A549 (cell line): Measurements from ENCODE around the gene ATP6AP1.

Source experiments
- HDAC2 ChIP-seq: fragments of 200-600 bp; sonication (generic); IDR thresholded peaks from 2 replicates; pipeline ENCODE4 v1.6.1; 2016
- JUN ChIP-seq, 2 experiments: fragments of >200 bp; sonication (Bioruptor Twin); formaldehyde crosslinking; IDR thresholded peaks; 2 replicates in 1 of 2; 3 replicates in 1 of 2; pipeline ENCODE4 v1.6.1; 2016 to 2017
- JUNB ChIP-seq: fragments of >200 bp; sonication (Bioruptor Twin); formaldehyde crosslinking; IDR thresholded peaks from 2 replicates; pipeline ENCODE4 v1.6.1; 2016
- MAZ ChIP-seq: fragments of 150-350 bp; IDR thresholded peaks from 2 replicates; pipeline ENCODE4 v1.6.1; 2014; ENCODE audit warnings: antibody characterized with exemption, low read depth, low read length, borderline replicate concordance
- MYC ChIP-seq: IDR thresholded peaks from 2 replicates; pipeline ENCODE4 v1.6.1; 2012; ENCODE audit warnings: mild to moderate bottlenecking, inconsistent platforms, low read length, improper control_type of control experiment, borderline replicate concordance
- PHF8 ChIP-seq: fragments of 200-600 bp; sonication (generic); IDR thresholded peaks from 2 replicates; pipeline ENCODE4 v1.6.1; 2016; ENCODE audit warnings: low read depth, mild to moderate bottlenecking, antibody characterized with exemption, moderate library complexity, borderline replicate concordance
- POLR2A ChIP-seq: IDR thresholded peaks from 2 replicates; pipeline ENCODE4 v1.6.1; 2012; ENCODE audit warnings: mild to moderate bottlenecking, low read length
- RAD21 ChIP-seq, 2 experiments: fragments of >200 bp in 1 of 2; sonication (Bioruptor Twin) in 1 of 2; formaldehyde crosslinking in 1 of 2; IDR thresholded peaks in 1 of 2; conservative IDR thresholded peaks in 1 of 2; 2 replicates in 1 of 2; 3 replicates in 1 of 2; pipeline ENCODE4 v1.6.1; 2012 to 2018; ENCODE audit warnings: inconsistent platforms in 1 of 2
- RFX5 ChIP-seq: fragments of 450-650 bp; IDR thresholded peaks from 2 replicates; pipeline ENCODE4 v1.7.1; 2014; ENCODE audit warnings: antibody characterized with exemption, mild to moderate bottlenecking, moderate library complexity
- ZFP36 ChIP-seq: fragments of 450-650 bp; IDR thresholded peaks from 2 replicates; pipeline ENCODE4 v1.6.1; 2014; ENCODE audit warnings: borderline replicate concordance; ENCODE audit not compliant: partially characterized antibody
- ZNF302 ChIP-seq: fragments of 250-450 bp; sonication (Bioruptor Pico); IDR thresholded peaks from 2 replicates; pipeline ENCODE4 v1.9.0; 2021; ENCODE audit warnings: inconsistent platforms, mild to moderate bottlenecking, moderate library complexity
- TF ChIP-seq, protein P1 (sequence below): IDR thresholded peaks from 2 replicates; pipeline ENCODE4 v1.6.1; 2012
- TF ChIP-seq, protein P2 (sequence below): fragments of >200 bp; sonication (Bioruptor Twin); formaldehyde crosslinking; IDR thresholded peaks from 3 replicates; pipeline ENCODE4 v1.5.1; 2016
- TF ChIP-seq, protein P3 (sequence below): fragments of 200-600 bp; sonication (generic); IDR thresholded peaks from 2 replicates; pipeline ENCODE4 v1.6.1; 2016; ENCODE audit warnings: antibody characterized with exemption, mild to moderate bottlenecking, moderate library complexity

DNA sequence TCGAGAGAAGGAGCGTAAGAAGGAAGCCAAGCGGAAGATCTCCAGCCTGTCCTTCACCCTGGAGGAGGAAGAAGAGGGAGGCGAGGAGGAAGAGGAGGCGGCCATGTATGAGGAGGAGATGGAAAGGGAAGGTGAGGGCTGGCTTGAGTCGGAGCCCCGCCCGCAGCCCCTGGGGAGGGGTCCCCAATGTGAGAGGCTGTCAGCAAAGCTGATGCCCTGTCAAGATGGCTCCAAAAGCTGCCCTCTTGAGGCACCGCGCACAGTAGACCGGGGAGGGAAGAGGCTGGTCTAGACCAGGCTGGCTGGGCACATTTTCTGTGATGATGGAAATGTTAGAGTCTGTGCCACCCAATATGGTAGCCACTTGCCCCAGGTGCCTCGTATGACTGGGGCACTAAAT lies 18.0 kb downstream of the ATP6AP1 start:
- TF ChIP-seq, protein P1, sequence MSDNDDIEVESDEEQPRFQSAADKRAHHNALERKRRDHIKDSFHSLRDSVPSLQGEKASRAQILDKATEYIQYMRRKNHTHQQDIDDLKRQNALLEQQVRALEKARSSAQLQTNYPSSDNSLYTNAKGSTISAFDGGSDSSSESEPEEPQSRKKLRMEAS = no peak
- TF ChIP-seq, protein P2, sequence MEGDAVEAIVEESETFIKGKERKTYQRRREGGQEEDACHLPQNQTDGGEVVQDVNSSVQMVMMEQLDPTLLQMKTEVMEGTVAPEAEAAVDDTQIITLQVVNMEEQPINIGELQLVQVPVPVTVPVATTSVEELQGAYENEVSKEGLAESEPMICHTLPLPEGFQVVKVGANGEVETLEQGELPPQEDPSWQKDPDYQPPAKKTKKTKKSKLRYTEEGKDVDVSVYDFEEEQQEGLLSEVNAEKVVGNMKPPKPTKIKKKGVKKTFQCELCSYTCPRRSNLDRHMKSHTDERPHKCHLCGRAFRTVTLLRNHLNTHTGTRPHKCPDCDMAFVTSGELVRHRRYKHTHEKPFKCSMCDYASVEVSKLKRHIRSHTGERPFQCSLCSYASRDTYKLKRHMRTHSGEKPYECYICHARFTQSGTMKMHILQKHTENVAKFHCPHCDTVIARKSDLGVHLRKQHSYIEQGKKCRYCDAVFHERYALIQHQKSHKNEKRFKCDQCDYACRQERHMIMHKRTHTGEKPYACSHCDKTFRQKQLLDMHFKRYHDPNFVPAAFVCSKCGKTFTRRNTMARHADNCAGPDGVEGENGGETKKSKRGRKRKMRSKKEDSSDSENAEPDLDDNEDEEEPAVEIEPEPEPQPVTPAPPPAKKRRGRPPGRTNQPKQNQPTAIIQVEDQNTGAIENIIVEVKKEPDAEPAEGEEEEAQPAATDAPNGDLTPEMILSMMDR = no peak
- no peak for TF ChIP-seq JUNB
- no peak for TF ChIP-seq HDAC2
- TF ChIP-seq, protein P3, sequence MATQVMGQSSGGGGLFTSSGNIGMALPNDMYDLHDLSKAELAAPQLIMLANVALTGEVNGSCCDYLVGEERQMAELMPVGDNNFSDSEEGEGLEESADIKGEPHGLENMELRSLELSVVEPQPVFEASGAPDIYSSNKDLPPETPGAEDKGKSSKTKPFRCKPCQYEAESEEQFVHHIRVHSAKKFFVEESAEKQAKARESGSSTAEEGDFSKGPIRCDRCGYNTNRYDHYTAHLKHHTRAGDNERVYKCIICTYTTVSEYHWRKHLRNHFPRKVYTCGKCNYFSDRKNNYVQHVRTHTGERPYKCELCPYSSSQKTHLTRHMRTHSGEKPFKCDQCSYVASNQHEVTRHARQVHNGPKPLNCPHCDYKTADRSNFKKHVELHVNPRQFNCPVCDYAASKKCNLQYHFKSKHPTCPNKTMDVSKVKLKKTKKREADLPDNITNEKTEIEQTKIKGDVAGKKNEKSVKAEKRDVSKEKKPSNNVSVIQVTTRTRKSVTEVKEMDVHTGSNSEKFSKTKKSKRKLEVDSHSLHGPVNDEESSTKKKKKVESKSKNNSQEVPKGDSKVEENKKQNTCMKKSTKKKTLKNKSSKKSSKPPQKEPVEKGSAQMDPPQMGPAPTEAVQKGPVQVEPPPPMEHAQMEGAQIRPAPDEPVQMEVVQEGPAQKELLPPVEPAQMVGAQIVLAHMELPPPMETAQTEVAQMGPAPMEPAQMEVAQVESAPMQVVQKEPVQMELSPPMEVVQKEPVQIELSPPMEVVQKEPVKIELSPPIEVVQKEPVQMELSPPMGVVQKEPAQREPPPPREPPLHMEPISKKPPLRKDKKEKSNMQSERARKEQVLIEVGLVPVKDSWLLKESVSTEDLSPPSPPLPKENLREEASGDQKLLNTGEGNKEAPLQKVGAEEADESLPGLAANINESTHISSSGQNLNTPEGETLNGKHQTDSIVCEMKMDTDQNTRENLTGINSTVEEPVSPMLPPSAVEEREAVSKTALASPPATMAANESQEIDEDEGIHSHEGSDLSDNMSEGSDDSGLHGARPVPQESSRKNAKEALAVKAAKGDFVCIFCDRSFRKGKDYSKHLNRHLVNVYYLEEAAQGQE = no peak
- TF ChIP-seq RFX5 = no peak
- TF ChIP-seq JUN (IDR thresholded peaks at IDR 0.05) = no peak
- TF ChIP-seq POLR2A = no peak
- no peak for TF ChIP-seq ZNF302 (CRISPR knock-in tag)
- TF ChIP-seq RAD21 (conservative IDR thresholded peaks at IDR 0.05 in 1 of 2, IDR thresholded peaks at IDR 0.05 in 1 of 2) = no peak
- TF ChIP-seq PHF8 = no peak
- no peak for TF ChIP-seq MAZ
- no peak for TF ChIP-seq MYC
- no peak for TF ChIP-seq ZFP36
